ENCODE results near the gene GCFC2. TPM values are rescaled to one million over a fixed set of nuclear protein-coding genes. Genes with fewer than 3 reads are reported as not detected.

GCFC2 gene
- polyA plus RNA-seq, 1 experiment: 6.9 TPM

- CTCF ChIA-PET: interaction anchor here (1.0 to 2.6 kb wide), 3 partner anchors 13 to 23 kb away, joined by 3 to 8 read pairs (median 4); no protein-coding TSS in a partner anchor
- POLR2A ChIA-PET: no interaction called here
- 0 out of 2 replicates have a peak, but pooled peaks have one; percentile 8 for TF ChIP-seq CTCF (IDR thresholded peaks at IDR 0.05; ENCODE audit: insufficient read depth, low read depth, low read length)
- Histone ChIP-seq H3K27me3 (ENCODE audit: control insufficient read depth, insufficient read depth, low read length) (no peaks in the 10 kb centered on the region), H3K4me3 (ENCODE audit: low read depth, low read length) (peak overlapping the region; percentile 97), H3K36me3 (ENCODE audit: control insufficient read depth, insufficient read depth, low read length) (peaks cover 8% of the 10 kb centered on the region)
- no peak for DNase-seq (ENCODE audit: low read depth)
These were observed 62.9 kb downstream of the GCFC2 start for GRCh38 chr2:75647771-75648170.

GRCh38 chr2:75646583-75647425 is 63.9 kb downstream of the GCFC2 start, which contains the start of gene MRPL19:
Gene MRPL19, plus strand, starts transcription at chr2:75646783. Its CDS starts 25 bp downstream, at chr2:75646808.
- CTCF ChIA-PET: interaction anchor here (0.7 to 2.6 kb wide), 7 partner anchors 12 to 180 kb away, joined by 3 to 8 read pairs (median 4); no protein-coding TSS in a partner anchor
- Histone ChIP-seq H3K27me3 (ENCODE audit: control insufficient read depth, insufficient read depth, low read length) (no peaks in the 10 kb centered on the region), H3K4me3 (ENCODE audit: low read depth, low read length) (peak within 1 kb of the TSS; percentile 97), H3K36me3 (ENCODE audit: control insufficient read depth, insufficient read depth, low read length) (peaks cover 6% of the 10 kb centered on the region)
- peak; percentile 54 for DNase-seq (ENCODE audit: low read depth)
- POLR2A ChIA-PET: no interaction called here
- no peak for TF ChIP-seq CTCF (IDR thresholded peaks at IDR 0.05; ENCODE audit: insufficient read depth, low read depth, low read length)

DNA sequence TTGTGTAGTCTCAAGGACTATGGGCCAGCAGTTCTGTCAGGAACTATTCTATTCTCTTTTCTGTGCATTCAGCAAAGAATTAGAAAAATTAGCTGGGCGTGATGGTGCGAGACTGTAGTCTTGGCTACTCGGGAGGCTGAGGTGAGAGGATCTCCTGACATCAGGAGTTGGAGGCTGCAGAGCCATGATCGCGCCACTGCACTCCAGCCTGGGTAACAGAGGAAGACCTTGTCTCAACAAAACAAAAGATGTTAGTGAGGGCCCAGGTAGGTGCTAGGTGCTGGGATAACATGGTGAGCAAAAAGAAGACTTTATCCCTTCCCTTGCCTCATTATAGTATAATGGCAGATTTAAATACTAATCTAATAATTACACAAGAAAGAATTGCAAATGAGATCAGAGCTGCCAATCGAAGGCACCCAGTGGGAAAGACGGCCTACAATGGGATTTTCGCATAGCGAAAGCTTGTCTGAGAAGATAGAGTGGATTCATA is 64.6 kb downstream of the GCFC2 start:
- ChIA-PET POLR2A (no interaction called here), CTCF (interaction anchor here (0.7 to 2.6 kb wide), 6 partner anchors 18 to 179 kb away, joined by 3 to 8 read pairs (median 4); no protein-coding TSS in a partner anchor)
- Histone ChIP-seq H3K4me3 (ENCODE audit: low read depth, low read length) (peak overlapping the region; percentile 97), H3K36me3 (ENCODE audit: control insufficient read depth, insufficient read depth, low read length) (peaks cover 4% of the 10 kb centered on the region), H3K27me3 (ENCODE audit: control insufficient read depth, insufficient read depth, low read length) (no peaks in the 10 kb centered on the region)
- no peak for TF ChIP-seq CTCF (IDR thresholded peaks at IDR 0.05; ENCODE audit: insufficient read depth, low read depth, low read length)
- no peak for DNase-seq (ENCODE audit: low read depth)

DNA sequence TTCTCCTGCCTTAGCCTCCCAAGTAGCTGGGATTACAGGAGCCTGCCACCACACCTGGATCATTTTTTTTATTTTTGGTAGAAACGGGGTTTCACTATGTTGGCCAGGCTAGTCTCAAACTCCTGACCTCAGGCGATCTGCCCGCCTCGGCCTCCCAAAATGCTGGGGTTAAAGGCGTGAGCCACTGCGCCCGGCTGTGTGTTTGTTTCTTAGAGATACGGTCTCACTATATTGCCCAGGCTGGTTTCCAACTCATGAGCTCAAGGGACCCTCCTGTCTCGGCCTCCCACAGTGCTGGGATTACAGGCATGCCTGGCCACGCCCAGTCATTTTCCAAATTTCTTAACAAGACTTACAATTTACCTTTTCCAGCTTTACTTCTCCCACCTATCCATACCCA is 65.1 kb downstream of the GCFC2 start:
- no peak for TF ChIP-seq CTCF (IDR thresholded peaks at IDR 0.05; ENCODE audit: insufficient read depth, low read depth, low read length)
- peaks cover 2% of the 10 kb centered on the region; the same call in 1 of the 2 replicates for H3K36me3 ChIP-seq (ENCODE audit: control insufficient read depth, insufficient read depth, low read length)
- no peaks in the 10 kb centered on the region for H3K27me3 ChIP-seq (ENCODE audit: control insufficient read depth, insufficient read depth, low read length)
- DNase-seq (ENCODE audit: low read depth): no peak
- H3K4me3 ChIP-seq (ENCODE audit: low read depth, low read length): no peak overlapping the region
- CTCF ChIA-PET: interaction anchor here (1.6 to 2.6 kb wide), 3 partner anchors 25 to 179 kb away, joined by 4 to 8 read pairs (median 7); no protein-coding TSS in a partner anchor
- POLR2A ChIA-PET: no interaction called here

GRCh38 chr2:75643980-75644379 is 66.7 kb downstream of the GCFC2 start:
- POLR2A ChIA-PET: no interaction called here
- no peak for DNase-seq (ENCODE audit: low read depth)
- Histone ChIP-seq H3K27me3 (ENCODE audit: control insufficient read depth, insufficient read depth, low read length) (no peaks in the 10 kb centered on the region; the same call in 1 of the 2 replicates), H3K36me3 (ENCODE audit: control insufficient read depth, insufficient read depth, low read length) (no peaks in the 10 kb centered on the region), H3K4me3 (ENCODE audit: low read depth, low read length) (no peak overlapping the region)
- CTCF ChIA-PET: no interaction called here
- no peak for TF ChIP-seq CTCF (IDR thresholded peaks at IDR 0.05; ENCODE audit: insufficient read depth, low read depth, low read length)
